Smooth muscle cell (in vitro differentiated cells): ENCODE results near the gene ARHGAP31. TPM values are rescaled to one million over a fixed set of nuclear protein-coding genes. Genes with fewer than 3 reads are reported as not detected.
A peak's percentile ranks its signal among the peaks of the same experiment; 100 is the strongest.
"Not testable (repeated sequence)": the region's sequence is repeated elsewhere in the genome, so short reads cannot be mapped to it uniquely, and the experiment has no call there.

Experiments used
- DNase-seq: peaks from one replicate; lab custom pipeline; 2025; ENCODE audit not compliant: unreplicated experiment; lab: John Stamatoyannopoulos, UW
- H2AFZ ChIP-seq: fragments of 200-600 bp; sonication (generic); 2 replicates; pipeline ENCODE4 v1.6.0; 2016; ENCODE audit warnings: antibody characterized with exemption, low read depth, mild to moderate bottlenecking
- H3F3A ChIP-seq: fragments of 200-600 bp; sonication (generic); 2 replicates; pipeline ENCODE4 v1.6.0; 2017; ENCODE audit warnings: antibody characterized with exemption, low read depth
- H3K27ac ChIP-seq: fragments of 200-600 bp; sonication (generic); 2 replicates; pipeline ENCODE4 v1.5.1; 2016; ENCODE audit warnings: low read depth, mild to moderate bottlenecking
- H3K27me3 ChIP-seq: fragments of 200-600 bp; sonication (generic); 2 replicates; pipeline ENCODE4 v1.6.1; 2016; ENCODE audit warnings: low read depth, mild to moderate bottlenecking
- H3K36me3 ChIP-seq: fragments of 200-600 bp; sonication (generic); 2 replicates; pipeline ENCODE4 v1.5.1; 2016; ENCODE audit warnings: low read depth
- H3K4me1 ChIP-seq: fragments of 200-600 bp; sonication (generic); 2 replicates; pipeline ENCODE4 v1.5.1; 2016; ENCODE audit warnings: low read depth
- H3K4me2 ChIP-seq: fragments of 200-600 bp; sonication (generic); 2 replicates; pipeline ENCODE4 v1.6.0; 2016; ENCODE audit warnings: mild to moderate bottlenecking
- H3K4me3 ChIP-seq: fragments of 200-600 bp; sonication (generic); 2 replicates; pipeline ENCODE4 v1.5.1; 2016; ENCODE audit warnings: mild to moderate bottlenecking
- H3K79me2 ChIP-seq: fragments of 200-600 bp; sonication (generic); 2 replicates; pipeline ENCODE4 v1.6.0; 2016; ENCODE audit warnings: low read depth, mild to moderate bottlenecking
- H3K9ac ChIP-seq: fragments of 200-600 bp; sonication (generic); 2 replicates; pipeline ENCODE4 v1.6.0; 2016; ENCODE audit warnings: low read depth
- H3K9me3 ChIP-seq: fragments of 200-600 bp; sonication (generic); replicated peaks from 2 replicates; pipeline ENCODE4 v1.5.1; 2016; ENCODE audit warnings: low read depth
- H4K20me1 ChIP-seq: fragments of 200-600 bp; sonication (generic); 2 replicates; pipeline ENCODE4 v1.6.0; 2016; ENCODE audit warnings: low read depth
- CTCF ChIP-seq: fragments of 200-600 bp; sonication (generic); IDR thresholded peaks from 2 replicates; pipeline ENCODE4 v1.5.1; 2017; ENCODE audit warnings: borderline replicate concordance, mild to moderate bottlenecking, antibody characterized with exemption; ENCODE audit not compliant: insufficient read depth, poor library complexity, severe bottlenecking
- WGBS: methylation state at CpG from one replicate; pipeline ENCODE4 v1.1.7; 2016; ENCODE audit warnings: low lambda C conversion rate; 5-methylcytosine and 5-hydroxymethylcytosine counted together
- polyA plus RNA-seq: library from polyadenylated mRNA; unstranded; fragments of >200 nt; fragmentation: Nextera tagmentation; extraction: Ambion mirVana; gene quantifications from 2 replicates; pipeline ENCODE4 v1.2.1, GENCODE V29; 2016
- total RNA-seq: library from RNA; depleted of rRNA; stranded (reverse); fragments of >200 nt; gene quantifications from 2 replicates; pipeline ENCODE4 v1.2.3, GENCODE V29; 2014

Gene ARHGAP31
- total and polyA plus RNA-seq, 2 experiments from 2014 or later: 6.1 to 10.9 TPM

GRCh38 chr3:119315600-119316312, 21.6 kb downstream of the ARHGAP31 start:
- H3F3A ChIP-seq: peaks cover 12% of the 10 kb centered on the region
- H3K4me3 ChIP-seq: no peak overlapping the region
- no peak overlapping the region for H3K27ac ChIP-seq
- no peak overlapping the region for H3K4me2 ChIP-seq
- TF ChIP-seq CTCF: no peak
- H3K4me1 ChIP-seq: peaks cover 32% of the 10 kb centered on the region
- no peak overlapping the region for H2AFZ ChIP-seq
- no peaks in the 10 kb centered on the region for H3K9me3 ChIP-seq
- peaks cover 62% of the 10 kb centered on the region for H3K79me2 ChIP-seq
- DNase-seq: no peak
- H3K9ac ChIP-seq: no peak overlapping the region
- WGBS: 88% methylated on average over 3 of the region's 3 CpGs
- no peaks in the 10 kb centered on the region for H3K36me3 ChIP-seq
- H4K20me1 ChIP-seq: no peaks in the 10 kb centered on the region
- no peaks in the 10 kb centered on the region for H3K27me3 ChIP-seq

- Histone ChIP-seq H2AFZ (no peak overlapping the region), H3K4me3 (no peak overlapping the region), H3K4me2 (no peak overlapping the region), H4K20me1 (no peaks in the 10 kb centered on the region), H3K4me1 (peaks cover 27% of the 10 kb centered on the region), H3K9ac (no peak overlapping the region), H3K36me3 (no peaks in the 10 kb centered on the region), H3K27me3 (no peaks in the 10 kb centered on the region), H3F3A (peaks cover 8% of the 10 kb centered on the region), H3K79me2 (peaks cover 63% of the 10 kb centered on the region), H3K9me3 (no peaks in the 10 kb centered on the region), H3K27ac (no peak overlapping the region)
- no peak for TF ChIP-seq CTCF
- DNase-seq: no peak
Measured at GRCh38 chr3:119316313-119316670, 22.1 kb downstream of the ARHGAP31 start.

- no peak overlapping the region for H3K4me3 ChIP-seq
- no peaks in the 10 kb centered on the region for H4K20me1 ChIP-seq
- no peaks in the 10 kb centered on the region for H3K9me3 ChIP-seq
- H3K27me3 ChIP-seq: no peaks in the 10 kb centered on the region
- peaks cover 9% of the 10 kb centered on the region for H3F3A ChIP-seq
- 17% methylated on average over 3 of the region's 3 CpGs for WGBS
- peaks cover 56% of the 10 kb centered on the region for H3K79me2 ChIP-seq
- no peaks in the 10 kb centered on the region for H3K36me3 ChIP-seq
- no peak overlapping the region for H2AFZ ChIP-seq
- H3K27ac ChIP-seq: peak overlapping the region; percentile 53
- DNase-seq: no peak
- no peak for TF ChIP-seq CTCF
- H3K4me2 ChIP-seq: peak overlapping the region; percentile 61
- H3K9ac ChIP-seq: no peak overlapping the region
- H3K4me1 ChIP-seq: peaks cover 23% of the 10 kb centered on the region
Measured at GRCh38 chr3:119318876-119319275, 24.7 kb downstream of the ARHGAP31 start.

GRCh38 chr3:119319311-119319710, 25.1 kb downstream of the ARHGAP31 start:
- peak overlapping the region; percentile 61 for H3K4me2 ChIP-seq
- H3K27me3 ChIP-seq: no peaks in the 10 kb centered on the region
- H2AFZ ChIP-seq: no peak overlapping the region
- TF ChIP-seq CTCF: no peak
- H3K36me3 ChIP-seq: no peaks in the 10 kb centered on the region
- no peak overlapping the region for H3K9ac ChIP-seq
- H3K79me2 ChIP-seq: peaks cover 55% of the 10 kb centered on the region
- 80% methylated on average over 4 of the region's 4 CpGs for WGBS
- no peaks in the 10 kb centered on the region for H3K9me3 ChIP-seq
- H3K4me3 ChIP-seq: no peak overlapping the region
- no peak for DNase-seq
- H3K4me1 ChIP-seq: peaks cover 23% of the 10 kb centered on the region
- peaks cover 12% of the 10 kb centered on the region for H3F3A ChIP-seq
- no peaks in the 10 kb centered on the region for H4K20me1 ChIP-seq
- H3K27ac ChIP-seq: peak overlapping the region; percentile 53

- Histone ChIP-seq H3K4me2 (peak overlapping the region; percentile 15), H3K27ac (peak overlapping the region; percentile 53), H3K79me2 (peaks cover 49% of the 10 kb centered on the region), H3K4me1 (peaks cover 23% of the 10 kb centered on the region), H3F3A (peaks cover 14% of the 10 kb centered on the region)
- not testable (repeated sequence) for H3K9ac ChIP-seq, H2AFZ ChIP-seq, H3K4me3 ChIP-seq, H3K27me3 ChIP-seq, H4K20me1 ChIP-seq, H3K36me3 ChIP-seq, H3K9me3 ChIP-seq, DNase-seq
- 45% methylated on average over 5 of the region's 5 CpGs for WGBS
Measured at GRCh38 chr3:119320785-119321184, 26.6 kb downstream of the ARHGAP31 start.
